OCI-LY1 (cell line): Measurements from ENCODE around the gene EML6.

Experiments
- CTCF ChIP-seq: fragments of 200-600 bp; sonication (generic), shearing (Covaris generic); IDR thresholded peaks from 2 replicates; pipeline ENCODE4 v1.5.1; 2017; ENCODE audit warnings: mild to moderate bottlenecking, antibody characterized with exemption, low read length, moderate library complexity, mixed read lengths
- EZH2 ChIP-seq: fragments of 200-600 bp; sonication (generic), shearing (Covaris generic); IDR thresholded peaks from 2 replicates; pipeline ENCODE4 v1.8.0; 2017; ENCODE audit warnings: borderline replicate concordance, mixed run types, mild to moderate bottlenecking, antibody characterized with exemption, low read length, moderate library complexity, mixed read lengths

- TF ChIP-seq EZH2 (no peak), CTCF (no peak)
These were observed 278.3 kb downstream of the EML6 start for GRCh38 chr2:55001716-55002115.
